CD14-positive monocyte (primary cell): ENCODE data around the gene SLC17A3. TPM values are rescaled to one million over a fixed set of nuclear protein-coding genes. Genes with fewer than 3 reads are reported as not detected.

Source experiments
- DNase-seq, 3 donors: peaks; one replicate each; pipeline ENCODE4 v3.0.0-alpha.2; 2011 to 2022
- H2AFZ ChIP-seq: 2 replicates; pipeline ENCODE4 v1.6.0; 2012; ENCODE audit warnings: mild to moderate bottlenecking, low read depth, low read length, inconsistent platforms; ENCODE audit not compliant: insufficient read depth, poor library complexity, severe bottlenecking
- H3K27ac ChIP-seq, 2 donors: 1 replicate in 1 of 2; 2 replicates in 1 of 2; pipeline ENCODE4 v1.5.1; 2012 to 2013; ENCODE audit warnings: low read length in 2 of 2, control low read depth in 1 of 2, inconsistent platforms in 1 of 2, low read depth in 1 of 2, mild to moderate bottlenecking in 1 of 2
- H3K27me3 ChIP-seq, 2 donors: one replicate each; pipeline versions ENCODE4 v1.6.0 to v1.6.1; 2011 to 2013; ENCODE audit warnings: low read length in 2 of 2; ENCODE audit not compliant: control insufficient read depth in 2 of 2, insufficient read depth in 2 of 2
- H3K36me3 ChIP-seq, 2 donors: replicated peaks in 1 of 2; 1 replicate in 1 of 2; 2 replicates in 1 of 2; pipeline versions ENCODE4 v1.5.1 to v1.6.1; 2012 to 2013; ENCODE audit warnings: low read length in 2 of 2, control low read depth in 1 of 2, inconsistent platforms in 1 of 2, mild to moderate bottlenecking in 1 of 2; ENCODE audit not compliant: insufficient read depth in 2 of 2, control insufficient read depth in 1 of 2
- H3K4me1 ChIP-seq, 2 donors: 1 replicate in 1 of 2; 2 replicates in 1 of 2; pipeline versions ENCODE4 v1.5.1 to v1.6.1; 2012 to 2013; ENCODE audit warnings: low read length in 2 of 2, control low read depth in 1 of 2, inconsistent platforms in 1 of 2, mild to moderate bottlenecking in 1 of 2, moderate library complexity in 1 of 2; ENCODE audit not compliant: insufficient read depth in 2 of 2, control insufficient read depth in 1 of 2
- H3K4me2 ChIP-seq: replicated peaks from 2 replicates; pipeline ENCODE3; 2012; ENCODE audit warnings: low read length, moderate library complexity, mild to moderate bottlenecking; ENCODE audit not compliant: poor library complexity, severe bottlenecking; ENCODE audit errors: extremely low read depth
- H3K4me3 ChIP-seq, 3 experiments: fragments of 200-600 bp in 1 of 3; sonication (generic) in 1 of 3; replicated peaks in 1 of 3; 1 replicate in 2 of 3; 2 replicates in 1 of 3; pipeline ENCODE4 v1.5.1; 2011 to 2013; ENCODE audit warnings: low read length in 3 of 3, mild to moderate bottlenecking in 3 of 3, control low read depth in 2 of 3, low read depth in 2 of 3, inconsistent platforms in 1 of 3, moderate library complexity in 1 of 3
- H3K79me2 ChIP-seq: 2 replicates; pipeline ENCODE4 v1.6.0; 2012; ENCODE audit warnings: mild to moderate bottlenecking, control low read depth, inconsistent platforms, low read length, moderate library complexity; ENCODE audit not compliant: insufficient read depth
- H3K9ac ChIP-seq: 2 replicates; pipeline ENCODE4 v1.6.0; 2017; ENCODE audit warnings: low read length, mild to moderate bottlenecking; ENCODE audit not compliant: insufficient read depth, poor library complexity, severe bottlenecking
- H3K9me3 ChIP-seq, 2 donors: replicated peaks in 1 of 2; 1 replicate in 1 of 2; 2 replicates in 1 of 2; pipeline versions ENCODE4 v1.5.1 to v1.6.1; 2012 to 2013; ENCODE audit warnings: low read length in 2 of 2, control low read depth in 1 of 2; ENCODE audit not compliant: control insufficient read depth in 1 of 2, insufficient read depth in 1 of 2
- H4K20me1 ChIP-seq: 2 replicates; pipeline ENCODE4 v1.6.0; 2012; ENCODE audit warnings: mild to moderate bottlenecking, low read length, control low read depth, moderate library complexity; ENCODE audit not compliant: insufficient read depth
- H3K27ac Mint-ChIP-seq, 7 donors: one replicate each; pipeline ENCODE4 v1.8.0; 2020; ENCODE audit warnings: mild to moderate bottlenecking in 7 of 7, mixed read lengths in 7 of 7, moderate library complexity in 6 of 7, inconsistent platforms in 2 of 7
- H3K27me3 Mint-ChIP-seq, 3 donors: one replicate each; pipeline ENCODE4 v1.8.0; 2021 to 2022; ENCODE audit warnings: low read depth in 3 of 3, mild to moderate bottlenecking in 3 of 3, mixed read lengths in 3 of 3, moderate library complexity in 3 of 3, inconsistent platforms in 1 of 3
- H3K36me3 Mint-ChIP-seq, 2 donors: one replicate each; pipeline ENCODE4 v1.8.0; 2020; ENCODE audit warnings: mixed read lengths in 2 of 2, inconsistent platforms in 1 of 2, mild to moderate bottlenecking in 1 of 2
- H3K4me1 Mint-ChIP-seq: one replicate; pipeline ENCODE4 v1.8.0; 2020; ENCODE audit warnings: mild to moderate bottlenecking, mixed read lengths
- H3K4me3 Mint-ChIP-seq, 2 donors: one replicate each; pipeline ENCODE4 v1.8.0; 2020; ENCODE audit warnings: mild to moderate bottlenecking in 2 of 2, mixed read lengths in 2 of 2, moderate library complexity in 1 of 2
- H3K9me3 Mint-ChIP-seq, 7 donors: one replicate each; pipeline ENCODE4 v1.8.0; 2020 to 2022; ENCODE audit warnings: mixed read lengths in 7 of 7, mild to moderate bottlenecking in 6 of 7, moderate library complexity in 6 of 7, inconsistent platforms in 2 of 7
- CTCF ChIP-seq: fragments of 200-600 bp; IDR thresholded peaks from one replicate; pipeline ENCODE4 v1.8.0; 2022; ENCODE audit warnings: antibody characterized with exemption, mild to moderate bottlenecking
- WGBS: methylation state at CpG from one replicate; pipeline ENCODE4 v1.1.5; 2013; ENCODE audit warnings: missing lambda C conversion rate; ENCODE audit not compliant: insufficient coverage; 5-methylcytosine and 5-hydroxymethylcytosine counted together
- intact Hi-C, 2 donors: fragments of 100-400 bp; cut with micrococcal nuclease; formaldehyde crosslinking; loops; one replicate each; pipeline versions ENCODE4 v1.15.0 to v1.15.1; 2023
- polyA plus RNA-seq, 3 donors: library from polyadenylated mRNA; depleted of rRNA in 1 of 3; unstranded in 2 of 3; stranded (reverse) in 1 of 3; fragments of 300-500 nt in 2 of 3; fragments of >200 nt in 1 of 3; fragmentation: Illumina TruSeq in 2 of 3; gene quantifications; 1 replicate in 2 of 3; 2 replicates in 1 of 3; pipeline ENCODE4 v1.2.3, GENCODE V29; 2012 to 2021

SLC17A3 gene
- polyA plus RNA-seq, 3 donors = not detected

- H4K20me1 ChIP-seq = no peaks in the 10 kb centered on the region
- Mint-ChIP-seq H3K4me1 (peaks cover 6% of the 10 kb centered on the region), H3K36me3 (no peaks in the 10 kb centered on the region), H3K9me3 (peaks cover 0 to 1% (median 0%) of the 10 kb centered on the region in 7 donors), H3K27ac (no peak overlapping the region), H3K4me3 (no peak overlapping the region), H3K27me3 (peaks cover 0 to 5% (median 0%) of the 10 kb centered on the region in 3 donors)
- no peaks in the 10 kb centered on the region for H3K36me3 ChIP-seq
- intact Hi-C loops = no loop called here
- no peak for TF ChIP-seq CTCF
- no peak overlapping the region for H3K4me3 ChIP-seq
- no peak for DNase-seq
- H3K27ac ChIP-seq = no peak overlapping the region
- H3K4me1 ChIP-seq = peaks cover 0 to 10% of the 10 kb centered on the region in 2 donors
- H3K9ac ChIP-seq = no peak overlapping the region
- H2AFZ ChIP-seq = no peak overlapping the region
- H3K79me2 ChIP-seq = no peaks in the 10 kb centered on the region
- H3K27me3 ChIP-seq = no peaks in the 10 kb centered on the region
- no peaks in the 10 kb centered on the region for H3K9me3 ChIP-seq
- H3K4me2 ChIP-seq = no peak overlapping the region
- 92% methylated on average over 2 of the region's 3 CpGs for WGBS
Measured at GRCh38 chr6:25875926-25876602, 2.0 kb upstream of the SLC17A3 start.

DNA sequence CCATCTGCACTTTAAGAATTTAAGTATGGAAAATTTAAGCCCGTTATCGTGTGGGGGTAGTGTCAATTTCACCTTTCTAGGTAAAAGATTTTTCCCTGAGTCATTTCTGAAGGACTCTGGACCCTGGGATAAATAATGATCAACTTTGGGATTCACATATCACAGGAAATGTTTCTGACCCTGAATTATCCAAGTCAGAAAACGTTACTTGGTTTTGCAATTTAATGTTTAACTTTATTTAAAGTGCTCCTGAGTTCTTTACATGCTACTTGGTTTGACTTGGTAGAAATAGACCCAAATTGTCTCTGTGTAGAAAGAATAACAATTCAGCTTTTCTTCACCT, 1.5 kb upstream of the SLC17A3 start:
- Mint-ChIP-seq H3K9me3 (peaks cover 0 to 1% (median 0%) of the 10 kb centered on the region in 7 donors), H3K27ac (no peak overlapping the region), H3K27me3 (peaks cover 0 to 3% (median 0%) of the 10 kb centered on the region in 3 donors), H3K4me3 (no peak overlapping the region), H3K36me3 (no peaks in the 10 kb centered on the region), H3K4me1 (peaks cover 6% of the 10 kb centered on the region)
- peaks cover 0 to 10% of the 10 kb centered on the region in 2 donors for H3K4me1 ChIP-seq
- no peak overlapping the region for H2AFZ ChIP-seq
- no peak overlapping the region for H3K9ac ChIP-seq
- intact Hi-C loops = no loop called here
- DNase-seq = no peak
- H3K27ac ChIP-seq = no peak overlapping the region
- H3K36me3 ChIP-seq = no peaks in the 10 kb centered on the region
- WGBS = no CpG with 5 or more reads among the region's 3 CpGs
- H4K20me1 ChIP-seq = no peaks in the 10 kb centered on the region
- no peak overlapping the region for H3K4me3 ChIP-seq
- no peaks in the 10 kb centered on the region for H3K79me2 ChIP-seq
- no peak for TF ChIP-seq CTCF
- no peaks in the 10 kb centered on the region for H3K27me3 ChIP-seq
- H3K9me3 ChIP-seq = no peaks in the 10 kb centered on the region
- H3K4me2 ChIP-seq = no peak overlapping the region
